WTC11 (cell line): ENCODE results near the gene C14orf132. TPM values are rescaled to one million over a fixed set of nuclear protein-coding genes. Genes with fewer than 3 reads are reported as not detected.

Source experiments
- ATAC-seq: fragments of 200-7000 bp; cut with Tn5 transposase; 2 replicates; pipeline ENCODE4 v1.10.0; 2021; ENCODE audit warnings: mild to moderate bottlenecking, moderate library complexity
- CTCF ChIA-PET: fragments of 300-600 bp; sonication (Branson Sonifier 250); formaldehyde crosslinking; loops from one replicate; lab custom pipeline; 2021; ENCODE audit warnings: antibody characterized with exemption; lab: Charles Lee
- POLR2A ChIA-PET: fragments of 350-600 bp; sonication (Branson Sonifier 250); formaldehyde crosslinking; loops from one replicate; lab custom pipeline; 2021; ENCODE audit warnings: antibody characterized with exemption; lab: Charles Lee
- DNase-seq: peaks from one replicate; pipeline ENCODE4 v3.0.0; 2021; ENCODE audit warnings: low spot score
- H3K27ac Mint-ChIP-seq: 2 replicates; pipeline ENCODE4 v1.8.0; 2021; ENCODE audit warnings: mixed read lengths
- H3K27me3 Mint-ChIP-seq: 2 replicates; pipeline ENCODE4 v1.8.0; 2021; ENCODE audit warnings: low read depth, mild to moderate bottlenecking, moderate library complexity, mixed read lengths
- H3K36me3 Mint-ChIP-seq: 2 replicates; pipeline ENCODE4 v1.8.0; 2021; ENCODE audit warnings: mixed read lengths
- H3K4me1 Mint-ChIP-seq: 2 replicates; pipeline ENCODE4 v1.8.0; 2022; ENCODE audit warnings: mixed read lengths
- H3K4me3 Mint-ChIP-seq: 2 replicates; pipeline ENCODE4 v1.8.0; 2021; ENCODE audit warnings: mild to moderate bottlenecking, moderate library complexity, mixed read lengths
- H3K9me3 Mint-ChIP-seq: 2 replicates; pipeline ENCODE4 v1.8.0; 2021; ENCODE audit warnings: mixed read lengths
- ATF3 ChIP-seq: sonication (generic); formaldehyde crosslinking; conservative IDR thresholded peaks from 2 replicates; pipeline ENCODE4 v1.8.1; 2022; ENCODE audit warnings: mild to moderate bottlenecking, missing genetic modification reagents
- CTCF ChIP-seq: fragments of 200-600 bp; IDR thresholded peaks from 2 replicates; pipeline ENCODE4 v1.8.0; 2022; ENCODE audit warnings: antibody characterized with exemption
- GTF2I ChIP-seq: fragments of 250-450 bp; sonication (Bioruptor Pico); conservative IDR thresholded peaks from 2 replicates; pipeline ENCODE4 v1.4.0; 2021; ENCODE audit warnings: mild to moderate bottlenecking
- IRF1 ChIP-seq: sonication (generic); formaldehyde crosslinking; IDR thresholded peaks from 2 replicates; pipeline ENCODE4 v1.8.0; 2023; ENCODE audit warnings: missing genetic modification reagents
- SOX15 ChIP-seq: fragments of 250-450 bp; sonication (Bioruptor Pico); IDR thresholded peaks from 2 replicates; pipeline ENCODE4 v1.9.0; 2021; ENCODE audit warnings: mild to moderate bottlenecking
- STAT6 ChIP-seq: sonication (generic); formaldehyde crosslinking; conservative IDR thresholded peaks from 2 replicates; pipeline ENCODE4 v1.8.1; 2023; ENCODE audit warnings: mild to moderate bottlenecking, low read depth, missing genetic modification reagents, moderate library complexity
- USF1 ChIP-seq: sonication (generic); formaldehyde crosslinking; IDR thresholded peaks from 2 replicates; pipeline ENCODE4 v1.8.0; 2022; ENCODE audit warnings: mild to moderate bottlenecking, missing genetic modification reagents
- ZNF423 ChIP-seq: fragments of 250-450 bp; sonication (Bioruptor Pico); IDR thresholded peaks from 2 replicates; pipeline ENCODE4 v2.1.2; 2022; ENCODE audit warnings: mild to moderate bottlenecking, moderate library complexity
- total RNA-seq: library from RNA; stranded (reverse); gene quantifications from 3 replicates; pipeline ENCODE4 v1.2.3, GENCODE V29; 2021

The C14orf132 gene
- total RNA-seq, 1 experiment from 2014 or later, result 14.1 TPM

GRCh38 chr14:96097752-96098151 is 58.6 kb downstream of the C14orf132 start:
- ChIA-PET POLR2A (interaction anchor here (0.9 kb wide), 1 partner anchor 32 kb away, joined by 4 read pairs; no protein-coding TSS in a partner anchor), CTCF (interaction anchor here (0.8 to 3.9 kb wide), 54 partner anchors 8 to 655 kb away, joined by 3 to 61 read pairs (median 6); partner anchors contain the start of genes C14orf132 and GLRX5)
- Mint-ChIP-seq H3K36me3 (no peaks in the 10 kb centered on the region), H3K4me1 (peaks cover 12% of the 10 kb centered on the region), H3K9me3 (no peaks in the 10 kb centered on the region), H3K4me3 (no peak overlapping the region), H3K27me3 (no peaks in the 10 kb centered on the region), H3K27ac (no peak overlapping the region)
- ATAC-seq, result no peak
- TF ChIP-seq USF1 (CRISPR knock-in tag) (no peak), SOX15 (CRISPR knock-in tag) (no peak), IRF1 (no peak), STAT6 (no peak)
- DNase-seq, result no peak

- peaks cover 14% of the 10 kb centered on the region for H3K4me1 Mint-ChIP-seq
- ChIA-PET CTCF (interaction anchor here (0.5 to 3.9 kb wide), 82 partner anchors 9 to 666 kb away, joined by 3 to 61 read pairs (median 5); partner anchors contain the start of genes C14orf132, GLRX5 and TCL1B), POLR2A (interaction anchor here (0.9 to 1.0 kb wide), 2 partner anchors 33 to 222 kb away, joined by 3 to 4 read pairs; partner anchors contain the start of gene TUNAR)
- peak; percentile 79 for DNase-seq
- H3K27ac Mint-ChIP-seq, result no peak overlapping the region
- H3K4me3 Mint-ChIP-seq, result no peak overlapping the region
- peak; percentile 80 for ATAC-seq
- H3K27me3 Mint-ChIP-seq, result no peaks in the 10 kb centered on the region
- H3K9me3 Mint-ChIP-seq, result no peaks in the 10 kb centered on the region; the same call in 1 of the 2 replicates
- no peak for TF ChIP-seq ZNF423 (CRISPR knock-in tag)
- TF ChIP-seq CTCF, result peak; percentile 72
- no peaks in the 10 kb centered on the region for H3K36me3 Mint-ChIP-seq
Observed at GRCh38 chr14:96098309-96098998, 59.3 kb downstream of the C14orf132 start.

GRCh38 chr14:96098999-96099335 is 59.8 kb downstream of the C14orf132 start:
- ATAC-seq (no peak), DNase-seq (no peak)
- H3K9me3 Mint-ChIP-seq, result peaks cover 4% of the 10 kb centered on the region; the same call in 1 of the 2 replicates
- no peaks in the 10 kb centered on the region for H3K36me3 Mint-ChIP-seq
- no peak overlapping the region for H3K27ac Mint-ChIP-seq
- POLR2A ChIA-PET, result interaction anchor here (1.0 kb wide), 1 partner anchor 222 kb away, joined by 3 read pairs; the partner anchor contains the start of gene TUNAR
- H3K27me3 Mint-ChIP-seq, result no peaks in the 10 kb centered on the region
- TF ChIP-seq ATF3 (CRISPR knock-in tag) (no peak), GTF2I (0 out of 2 replicates have a peak, but pooled peaks have one; percentile 26)
- CTCF ChIA-PET, result interaction anchor here (0.7 to 3.9 kb wide), 72 partner anchors 8 to 667 kb away, joined by 3 to 61 read pairs (median 5); partner anchors contain the start of genes C14orf132, GLRX5 and TCL1B
- no peak overlapping the region for H3K4me3 Mint-ChIP-seq
- peaks cover 14% of the 10 kb centered on the region for H3K4me1 Mint-ChIP-seq
